HepG2 (cell line): ENCODE data around the gene CGNL1. TPM values are rescaled to one million over a fixed set of nuclear protein-coding genes. Genes with fewer than 3 reads are reported as not detected.

Experiments
- ATAC-seq: fragments of 200-7000 bp; cut with Tn5 transposase; 3 replicates; pipeline ENCODE4 v1.9.1; 2020; ENCODE audit warnings: mild to moderate bottlenecking, moderate library complexity
- BruUV-seq: library from RNA; stranded (reverse); fragments of 400-500 nt; replicated peaks from 2 replicates; lab custom pipeline; 2021; lab: Mats Ljungman, UMichigan
- CTCF ChIA-PET: fragments of 300-600 bp; formaldehyde crosslinking; extraction: SDS; loops from one replicate; lab custom pipeline; 2021; ENCODE audit warnings: low total read pairs, inconsistent platforms, low intra/inter-chr PET ratio; lab: Yijun Ruan, JAX
- POLR2A ChIA-PET: fragments of 350-600 bp; sonication (Branson Sonifier 250); formaldehyde crosslinking; loops from one replicate; lab custom pipeline; 2020; ENCODE audit warnings: antibody characterized with exemption, inconsistent platforms; lab: Yijun Ruan, JAX
- DNase-seq: peaks from one replicate; pipeline ENCODE4 v3.0.0-alpha.2; 2015; ENCODE audit warnings: low spot score
- FAIRE-seq: peaks from 3 replicates; lab custom pipeline; 2011; peaks lifted over from hg19 to GRCh38; lab: Jason Lieb, UNC
- H2AFZ ChIP-seq: one replicate; pipeline ENCODE4 v1.6.1; 2011; ENCODE audit warnings: low read length, inconsistent platforms
- H3K27ac ChIP-seq: fragments of 300-600 bp; 3 replicates; pipeline ENCODE4 v1.8.0; 2011; ENCODE audit warnings: mixed run types, mild to moderate bottlenecking, mixed read lengths, low read length, inconsistent platforms; ENCODE audit not compliant: insufficient read depth; ENCODE audit errors: extremely low read length
- H3K27me3 ChIP-seq, 2 experiments: fragments of 200-600 bp in 1 of 2; 2 replicates in 1 of 2; 3 replicates in 1 of 2; pipeline versions ENCODE4 v1.6.0 to v1.8.0; 2011; ENCODE audit warnings: low read length in 2 of 2, mild to moderate bottlenecking in 2 of 2, moderate library complexity in 2 of 2, inconsistent platforms in 1 of 2; ENCODE audit not compliant: insufficient read depth in 2 of 2, control insufficient read depth in 1 of 2
- H3K36me3 ChIP-seq, 2 experiments: fragments of 200-600 bp in 1 of 2; replicated peaks in 1 of 2; 2 replicates in 1 of 2; 3 replicates in 1 of 2; pipeline versions ENCODE4 v1.5.1 to v1.8.0; 2011; ENCODE audit warnings: low read length in 2 of 2, inconsistent platforms in 1 of 2; ENCODE audit not compliant: insufficient read depth in 2 of 2, control insufficient read depth in 1 of 2
- H3K4me1 ChIP-seq: 2 replicates; pipeline ENCODE4 v1.5.1; 2012; ENCODE audit warnings: low read length, inconsistent platforms; ENCODE audit not compliant: insufficient read depth
- H3K4me2 ChIP-seq: 2 replicates; pipeline ENCODE4 v1.6.0; 2011; ENCODE audit warnings: low read depth, low read length, inconsistent platforms
- H3K4me3 ChIP-seq, 3 experiments: fragments of 200-600 bp in 1 of 3; sonication (generic), shearing (Covaris generic) in 1 of 3; replicated peaks in 1 of 3; 2 replicates each; pipeline ENCODE4 v1.5.1; 2011 to 2016; ENCODE audit warnings: low read length in 3 of 3, inconsistent platforms in 2 of 3, low read depth in 2 of 3, mild to moderate bottlenecking in 2 of 3, control low read depth in 1 of 3, mixed read lengths in 1 of 3; ENCODE audit not compliant: insufficient read depth in 1 of 3
- H3K79me2 ChIP-seq: one replicate; pipeline ENCODE4 v1.6.1; 2011; ENCODE audit warnings: low read length, inconsistent platforms; ENCODE audit not compliant: insufficient read depth
- H3K9ac ChIP-seq: 2 replicates; pipeline ENCODE4 v1.6.0; 2011; ENCODE audit warnings: mild to moderate bottlenecking, low read depth, low read length, inconsistent platforms; ENCODE audit not compliant: insufficient read depth
- H3K9me3 ChIP-seq: 2 replicates; pipeline ENCODE4 v1.5.1; 2012; ENCODE audit warnings: mild to moderate bottlenecking, low read length
- H4K20me1 ChIP-seq: 2 replicates; pipeline ENCODE4 v1.6.0; 2011; ENCODE audit warnings: inconsistent platforms, mild to moderate bottlenecking, low read length, moderate library complexity; ENCODE audit not compliant: insufficient read depth
- DR1 ChIP-seq: sonication (generic); formaldehyde crosslinking; IDR thresholded peaks from 2 replicates; pipeline ENCODE4 v1.8.0; 2021; ENCODE audit warnings: mild to moderate bottlenecking, missing genetic modification reagents, inconsistent platforms
- ETV6 ChIP-seq: sonication (generic); formaldehyde crosslinking; conservative IDR thresholded peaks from 2 replicates; pipeline ENCODE4 v1.4.0; 2020; ENCODE audit warnings: missing genetic modification reagents
- FOSL1 ChIP-seq: sonication (generic); formaldehyde crosslinking; IDR thresholded peaks from 2 replicates; pipeline ENCODE4 v1.9.0; 2021; ENCODE audit warnings: missing genetic modification reagents, borderline replicate concordance
- FOXK2 ChIP-seq: fragments of 450-650 bp; IDR thresholded peaks from 2 replicates; pipeline ENCODE4 v1.6.1; 2016
- HDAC1 ChIP-seq: sonication (generic); formaldehyde crosslinking; IDR thresholded peaks from 2 replicates; pipeline ENCODE4 v1.5.1; 2020; ENCODE audit warnings: mild to moderate bottlenecking, missing genetic modification reagents
- JUN ChIP-seq: sonication (generic); formaldehyde crosslinking; IDR thresholded peaks from 2 replicates; pipeline ENCODE4 v1.4.0; 2020; ENCODE audit warnings: mild to moderate bottlenecking, missing genetic modification reagents
- PCBP1 ChIP-seq: fragments of 200-400 bp; formaldehyde crosslinking; IDR thresholded peaks from 2 replicates; pipeline ENCODE4 v1.6.1; 2017; ENCODE audit warnings: mild to moderate bottlenecking, low read depth, low read length, borderline replicate concordance
- SMARCE1 ChIP-seq: fragments of 450-650 bp; IDR thresholded peaks from 2 replicates; pipeline ENCODE4 v1.6.1; 2017; ENCODE audit warnings: borderline replicate concordance
- SNRNP70 ChIP-seq: fragments of 200-400 bp; formaldehyde crosslinking; IDR thresholded peaks from 2 replicates; pipeline ENCODE4 v1.6.1; 2017; ENCODE audit warnings: mild to moderate bottlenecking, low read depth, low read length, moderate library complexity
- THAP11 ChIP-seq: IDR thresholded peaks from 2 replicates; pipeline ENCODE4 v1.6.1; 2016; ENCODE audit warnings: missing biosample characterization, missing genetic modification reagents
- ZNF101 ChIP-seq: sonication (generic); formaldehyde crosslinking; IDR thresholded peaks from 2 replicates; pipeline ENCODE4 v1.4.0; 2020; ENCODE audit warnings: mild to moderate bottlenecking, low read depth, missing genetic modification reagents, borderline replicate concordance
- ZNF30 ChIP-seq: sonication (generic); formaldehyde crosslinking; IDR thresholded peaks from 2 replicates; pipeline ENCODE4 v1.5.0; 2020; ENCODE audit warnings: mild to moderate bottlenecking, missing genetic modification reagents
- ZNF331 ChIP-seq: sonication (generic); formaldehyde crosslinking; IDR thresholded peaks from 2 replicates; pipeline ENCODE4 v1.4.0; 2020; ENCODE audit warnings: missing genetic modification reagents
- ZNF484 ChIP-seq: sonication (generic); formaldehyde crosslinking; IDR thresholded peaks from 2 replicates; pipeline ENCODE4 v1.5.1; 2020; ENCODE audit warnings: mild to moderate bottlenecking, low read depth, missing genetic modification reagents, borderline replicate concordance
- WGBS: methylation state at CpG from one replicate; pipeline ENCODE4 v1.1.6; 2017; ENCODE audit warnings: low lambda C conversion rate; 5-methylcytosine and 5-hydroxymethylcytosine counted together
- in situ Hi-C: cut with HindIII; loops from 2 replicates; pipeline ENCODE4 v1.10.0; 2017; ENCODE audit warnings: low pct_unique_long_range_greater_than_20kb; ENCODE audit not compliant: extremely low pct_ligation_motif_present
- intact Hi-C: fragments of 100-400 bp; cut with micrococcal nuclease; formaldehyde crosslinking; loops from one replicate; pipeline ENCODE4 v1.10.0; 2022; ENCODE audit not compliant: unreplicated experiment
- polyA plus RNA-seq, 8 experiments: library from polyadenylated mRNA; depleted of rRNA in 3 of 8; stranded (reverse) in 7 of 8; unstranded in 1 of 8; fragments of >200 nt; fragmentation: Illumina TruSeq in 4 of 8; extraction: Trizol in 4 of 8; gene quantifications; 2 replicates each; pipeline versions ENCODE4 v1.2.1 to v1.2.3, GENCODE V29; 2011 to 2016; ENCODE audit warnings: low read depth in 4 of 8, missing spikeins in 1 of 8, mixed read lengths in 1 of 8; ENCODE audit not compliant: insufficient read depth in 1 of 8
- total RNA-seq, 5 experiments: library from RNA; depleted of rRNA; stranded (reverse); fragments of >200 nt; fragmentation: Illumina TruSeq; extraction: Trizol; gene quantifications; 2 replicates each; pipeline ENCODE4 v1.2.3, GENCODE V29; 2016; ENCODE audit warnings: low read depth in 1 of 5
- TF ChIP-seq, protein P1 (sequence below): sonication (generic); formaldehyde crosslinking; IDR thresholded peaks from 2 replicates; pipeline ENCODE4 v1.5.0; 2020; ENCODE audit warnings: mild to moderate bottlenecking, missing genetic modification reagents
- TF ChIP-seq, protein P2 (sequence below): sonication (generic); formaldehyde crosslinking; IDR thresholded peaks from 2 replicates; pipeline ENCODE4 v1.8.1; 2023; ENCODE audit warnings: mild to moderate bottlenecking, missing genetic modification reagents
- TF ChIP-seq, protein P3 (sequence below): sonication (generic); formaldehyde crosslinking; conservative IDR thresholded peaks from 2 replicates; pipeline ENCODE4 v1.4.0; 2020; ENCODE audit warnings: mild to moderate bottlenecking, missing genetic modification reagents, moderate library complexity
- TF ChIP-seq, protein P4 (sequence below): sonication (generic); formaldehyde crosslinking; IDR thresholded peaks from 2 replicates; pipeline ENCODE4 v1.4.0; 2020; ENCODE audit warnings: mild to moderate bottlenecking, missing genetic modification reagents

The CGNL1 gene
- total and polyA plus RNA-seq, 2 of the 13 experiments (the other 11 are each of a cell fraction or from before 2014, with no cell fraction given): 5.6 to 15.6 TPM

DNA sequence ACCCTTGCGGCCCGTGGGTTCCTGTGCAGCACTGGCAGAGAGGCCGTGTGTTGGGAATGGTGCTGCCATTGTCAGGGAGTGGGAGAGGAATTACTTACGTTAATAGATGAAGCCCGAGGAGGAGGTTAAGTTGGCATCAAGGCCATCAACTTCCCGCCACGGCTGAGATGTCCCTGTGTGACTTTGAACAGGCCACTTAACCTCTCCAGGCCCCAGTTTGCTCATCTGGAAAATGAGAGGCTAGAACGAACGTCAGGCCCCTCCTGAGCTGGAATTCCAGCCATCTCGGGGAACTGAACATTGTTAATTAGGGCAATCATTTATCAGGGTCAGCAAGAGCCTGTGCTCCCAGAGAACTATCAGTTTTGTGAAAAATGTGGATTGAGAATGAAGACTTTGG, 124.0 kb downstream of the CGNL1 start:
- ATAC-seq (no peak), FAIRE-seq (no peak), DNase-seq (no peak)
- no peak overlapping the region for H3K4me2 ChIP-seq
- TF ChIP-seq, protein P1, sequence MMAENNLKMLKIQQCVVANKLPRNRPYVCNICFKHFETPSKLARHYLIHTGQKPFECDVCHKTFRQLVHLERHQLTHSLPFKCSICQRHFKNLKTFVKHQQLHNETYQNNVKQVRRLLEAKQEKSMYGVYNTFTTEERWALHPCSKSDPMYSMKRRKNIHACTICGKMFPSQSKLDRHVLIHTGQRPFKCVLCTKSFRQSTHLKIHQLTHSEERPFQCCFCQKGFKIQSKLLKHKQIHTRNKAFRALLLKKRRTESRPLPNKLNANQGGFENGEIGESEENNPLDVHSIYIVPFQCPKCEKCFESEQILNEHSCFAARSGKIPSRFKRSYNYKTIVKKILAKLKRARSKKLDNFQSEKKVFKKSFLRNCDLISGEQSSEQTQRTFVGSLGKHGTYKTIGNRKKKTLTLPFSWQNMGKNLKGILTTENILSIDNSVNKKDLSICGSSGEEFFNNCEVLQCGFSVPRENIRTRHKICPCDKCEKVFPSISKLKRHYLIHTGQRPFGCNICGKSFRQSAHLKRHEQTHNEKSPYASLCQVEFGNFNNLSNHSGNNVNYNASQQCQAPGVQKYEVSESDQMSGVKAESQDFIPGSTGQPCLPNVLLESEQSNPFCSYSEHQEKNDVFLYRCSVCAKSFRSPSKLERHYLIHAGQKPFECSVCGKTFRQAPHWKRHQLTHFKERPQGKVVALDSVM (CRISPR knock-in tag): no peak
- TF ChIP-seq PCBP1 (no peak), JUN (CRISPR knock-in tag) (no peak), HDAC1 (no peak), DR1 (CRISPR knock-in tag) (no peak), FOSL1 (CRISPR knock-in tag) (no peak), SNRNP70 (no peak), FOXK2 (no peak), ZNF30 (CRISPR knock-in tag) (no peak), ETV6 (no peak), ZNF101 (CRISPR knock-in tag) (no peak), SMARCE1 (no peak), THAP11 (CRISPR knock-in tag) (no peak), ZNF484 (CRISPR knock-in tag) (no peak), ZNF331 (CRISPR knock-in tag) (no peak)
- TF ChIP-seq, protein P2, sequence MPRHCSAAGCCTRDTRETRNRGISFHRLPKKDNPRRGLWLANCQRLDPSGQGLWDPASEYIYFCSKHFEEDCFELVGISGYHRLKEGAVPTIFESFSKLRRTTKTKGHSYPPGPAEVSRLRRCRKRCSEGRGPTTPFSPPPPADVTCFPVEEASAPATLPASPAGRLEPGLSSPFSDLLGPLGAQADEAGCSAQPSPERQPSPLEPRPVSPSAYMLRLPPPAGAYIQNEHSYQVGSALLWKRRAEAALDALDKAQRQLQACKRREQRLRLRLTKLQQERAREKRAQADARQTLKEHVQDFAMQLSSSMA (CRISPR knock-in tag): no peak
- TF ChIP-seq, protein P3, sequence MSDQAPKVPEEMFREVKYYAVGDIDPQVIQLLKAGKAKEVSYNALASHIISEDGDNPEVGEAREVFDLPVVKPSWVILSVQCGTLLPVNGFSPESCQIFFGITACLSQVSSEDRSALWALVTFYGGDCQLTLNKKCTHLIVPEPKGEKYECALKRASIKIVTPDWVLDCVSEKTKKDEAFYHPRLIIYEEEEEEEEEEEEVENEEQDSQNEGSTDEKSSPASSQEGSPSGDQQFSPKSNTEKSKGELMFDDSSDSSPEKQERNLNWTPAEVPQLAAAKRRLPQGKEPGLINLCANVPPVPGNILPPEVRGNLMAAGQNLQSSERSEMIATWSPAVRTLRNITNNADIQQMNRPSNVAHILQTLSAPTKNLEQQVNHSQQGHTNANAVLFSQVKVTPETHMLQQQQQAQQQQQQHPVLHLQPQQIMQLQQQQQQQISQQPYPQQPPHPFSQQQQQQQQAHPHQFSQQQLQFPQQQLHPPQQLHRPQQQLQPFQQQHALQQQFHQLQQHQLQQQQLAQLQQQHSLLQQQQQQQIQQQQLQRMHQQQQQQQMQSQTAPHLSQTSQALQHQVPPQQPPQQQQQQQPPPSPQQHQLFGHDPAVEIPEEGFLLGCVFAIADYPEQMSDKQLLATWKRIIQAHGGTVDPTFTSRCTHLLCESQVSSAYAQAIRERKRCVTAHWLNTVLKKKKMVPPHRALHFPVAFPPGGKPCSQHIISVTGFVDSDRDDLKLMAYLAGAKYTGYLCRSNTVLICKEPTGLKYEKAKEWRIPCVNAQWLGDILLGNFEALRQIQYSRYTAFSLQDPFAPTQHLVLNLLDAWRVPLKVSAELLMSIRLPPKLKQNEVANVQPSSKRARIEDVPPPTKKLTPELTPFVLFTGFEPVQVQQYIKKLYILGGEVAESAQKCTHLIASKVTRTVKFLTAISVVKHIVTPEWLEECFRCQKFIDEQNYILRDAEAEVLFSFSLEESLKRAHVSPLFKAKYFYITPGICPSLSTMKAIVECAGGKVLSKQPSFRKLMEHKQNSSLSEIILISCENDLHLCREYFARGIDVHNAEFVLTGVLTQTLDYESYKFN (CRISPR knock-in tag): no peak
- TF ChIP-seq, protein P4, sequence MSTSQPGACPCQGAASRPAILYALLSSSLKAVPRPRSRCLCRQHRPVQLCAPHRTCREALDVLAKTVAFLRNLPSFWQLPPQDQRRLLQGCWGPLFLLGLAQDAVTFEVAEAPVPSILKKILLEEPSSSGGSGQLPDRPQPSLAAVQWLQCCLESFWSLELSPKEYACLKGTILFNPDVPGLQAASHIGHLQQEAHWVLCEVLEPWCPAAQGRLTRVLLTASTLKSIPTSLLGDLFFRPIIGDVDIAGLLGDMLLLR: no peak
- intact Hi-C loops (no loop called here), in situ Hi-C loops (no loop called here)
- H3K27ac ChIP-seq: no peak overlapping the region
- H4K20me1 ChIP-seq: no peaks in the 10 kb centered on the region
- ChIA-PET POLR2A (no interaction called here), CTCF (no interaction called here)
- H3K9ac ChIP-seq: no peak overlapping the region
- H2AFZ ChIP-seq: no peak overlapping the region
- H3K4me1 ChIP-seq: peaks cover 98% of the 10 kb centered on the region
- H3K79me2 ChIP-seq: no peaks in the 10 kb centered on the region
- H3K9me3 ChIP-seq: no peaks in the 10 kb centered on the region
- no peaks in the 10 kb centered on the region for H3K27me3 ChIP-seq
- BruUV-seq: no TSS peak
- 91% methylated on average over 8 of the region's 10 CpGs for WGBS
- H3K4me3 ChIP-seq: no peak overlapping the region
- no peaks in the 10 kb centered on the region for H3K36me3 ChIP-seq
